HG03378 (cell line): ENCODE data around the gene SLU7.

Experiments used
- ATAC-seq: cut with Tn5 transposase; IDR thresholded peaks from one replicate; pipeline ENCODE4 v1.9.1; 2021; ENCODE audit warnings: mild to moderate bottlenecking, moderate library complexity; ENCODE audit not compliant: unreplicated experiment

The SLU7 gene

GRCh38 chr5:160369990-160370712 is 48.7 kb downstream of the SLU7 start, which contains the start of gene C1QTNF2:
Gene C1QTNF2 (minus strand): TSS chr5:160370626. CDS start chr5:160355011, 15,615 bp downstream.
- no peak for ATAC-seq

GRCh38 chr5:160367885-160368284 is 51.0 kb downstream of the SLU7 start:
- ATAC-seq: no peak

DNA sequence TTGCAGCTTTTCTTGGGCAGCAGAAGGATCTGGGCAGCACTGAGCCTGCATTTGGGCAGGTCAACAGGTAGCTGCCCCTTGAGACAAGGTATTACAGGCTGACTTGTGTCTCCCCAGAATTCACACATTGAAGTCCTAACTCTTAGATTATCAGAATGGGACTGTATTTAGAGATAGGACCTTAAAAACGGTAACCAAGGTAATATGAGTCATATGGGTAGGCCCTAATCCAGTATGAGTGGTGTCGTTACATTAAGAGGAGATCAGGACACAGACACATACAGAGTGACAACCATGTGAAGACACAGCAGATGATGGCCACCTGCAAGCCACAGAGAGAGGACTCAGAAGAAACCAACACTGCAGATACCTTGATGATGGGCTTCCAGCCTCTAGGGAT is 51.6 kb downstream of the SLU7 start:
- no peak for ATAC-seq

GRCh38 chr5:160366230-160366629 is 52.7 kb downstream of the SLU7 start:
- ATAC-seq: no peak

GRCh38 chr5:160363660-160364395 is 55.1 kb downstream of the SLU7 start:
- ATAC-seq: no peak

DNA sequence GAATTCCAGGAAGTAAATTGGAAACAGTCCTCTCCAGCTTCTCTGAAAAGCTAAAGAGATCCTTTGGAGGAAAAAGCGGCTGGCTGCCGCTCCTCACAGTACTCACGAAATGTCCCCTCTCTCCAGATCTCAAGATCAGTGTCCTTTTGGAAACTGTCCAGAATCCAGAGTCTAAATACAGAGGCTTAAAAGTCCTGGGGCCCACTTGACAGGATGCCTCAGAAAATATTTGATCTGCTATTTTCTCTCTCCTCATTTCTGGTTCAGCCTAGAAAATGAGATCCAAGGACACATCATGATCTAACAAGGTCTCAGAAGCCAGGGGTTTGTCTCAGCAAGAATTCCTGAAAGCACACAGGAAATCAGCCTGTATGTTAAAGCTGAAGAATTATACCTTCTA is 55.7 kb downstream of the SLU7 start:
- no peak for ATAC-seq

GRCh38 chr5:160361624-160362228 is 57.2 kb downstream of the SLU7 start:
- ATAC-seq: no peak

DNA sequence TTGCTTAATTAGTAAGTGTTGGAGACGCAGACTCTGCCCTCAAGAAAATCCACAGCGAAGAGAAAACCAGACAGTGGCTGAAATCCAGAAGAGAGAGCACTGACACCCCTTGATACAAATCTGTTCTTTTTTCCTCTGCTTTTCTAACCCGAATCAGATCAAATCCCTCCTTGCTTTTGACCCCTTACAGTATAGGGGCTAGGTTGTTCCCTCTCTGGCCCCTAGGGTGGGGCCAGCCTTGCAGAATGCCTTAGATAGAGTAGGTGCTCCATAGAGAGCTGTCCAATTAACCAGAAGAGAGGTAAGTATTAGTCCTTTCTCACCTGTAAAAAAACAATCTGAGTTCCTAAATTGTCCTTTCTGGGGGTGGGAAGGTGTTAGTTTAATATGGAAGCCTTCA is 58.6 kb downstream of the SLU7 start:
- no peak for ATAC-seq

DNA sequence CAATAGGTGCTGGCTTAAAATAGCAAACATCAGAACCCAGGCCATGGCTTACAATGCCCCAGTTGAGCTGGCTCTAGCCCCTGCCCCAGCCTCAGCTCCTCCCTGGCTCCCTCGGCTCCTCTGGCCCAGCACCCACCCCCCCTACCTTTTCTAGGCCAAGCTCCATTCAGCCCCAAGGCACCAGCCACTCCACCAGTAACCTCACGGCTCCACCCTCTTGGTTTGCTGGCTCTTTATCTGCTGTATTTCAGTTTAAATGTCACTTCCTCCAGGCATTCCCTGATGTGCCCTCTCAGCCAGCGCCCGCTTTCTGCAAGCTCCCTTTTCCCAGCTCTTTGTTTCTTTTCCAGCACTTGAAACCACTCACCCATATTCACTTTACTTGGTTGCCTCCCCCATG is 59.1 kb downstream of the SLU7 start:
- ATAC-seq: no peak

DNA sequence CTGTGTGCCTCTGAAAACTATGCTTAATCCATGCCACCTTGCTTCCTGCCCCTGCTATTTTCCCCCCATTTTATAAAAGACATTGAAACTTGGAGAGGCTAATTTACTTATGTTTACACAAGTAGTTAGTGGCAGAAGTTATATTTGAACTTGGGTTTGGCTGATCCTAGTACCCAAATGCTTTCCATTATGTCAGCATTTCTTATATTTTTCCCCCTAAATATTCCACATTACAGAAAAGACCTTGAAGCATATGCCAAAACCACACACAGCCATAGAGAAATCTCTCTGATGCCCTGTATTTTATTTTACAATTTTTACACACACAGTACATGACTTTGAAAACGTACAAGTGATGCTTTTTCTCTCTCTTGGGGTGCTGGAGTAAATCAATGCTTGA is 59.6 kb downstream of the SLU7 start:
- no peak for ATAC-seq

DNA sequence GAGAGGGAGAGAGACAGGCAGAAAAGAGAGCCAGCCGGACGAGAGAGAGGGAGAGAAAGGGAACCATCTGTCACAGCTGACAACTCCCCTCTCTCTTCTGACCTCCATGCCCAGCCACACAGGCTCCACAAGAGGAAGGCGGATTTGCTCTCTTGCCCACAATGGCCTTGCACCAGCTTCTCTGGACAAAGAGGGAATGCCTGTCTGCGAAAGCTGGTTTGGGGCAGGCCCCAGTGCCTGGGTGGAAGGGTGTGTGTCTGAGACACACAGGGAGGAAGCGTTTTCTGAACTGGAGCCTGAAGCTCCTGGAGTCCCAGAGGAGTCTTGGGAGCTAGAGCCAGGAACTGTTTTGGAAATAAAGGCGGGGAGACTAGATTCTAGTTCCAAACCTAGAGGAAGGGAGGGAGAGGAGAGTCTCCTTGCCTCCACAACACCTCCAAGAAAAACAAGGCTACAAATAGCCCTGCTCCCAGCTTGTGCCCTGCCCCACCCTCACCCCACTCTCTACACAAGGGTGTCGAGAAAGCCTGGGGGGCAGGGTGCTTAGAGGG is 60.9 kb downstream of the SLU7 start:
- ATAC-seq: no peak

DNA sequence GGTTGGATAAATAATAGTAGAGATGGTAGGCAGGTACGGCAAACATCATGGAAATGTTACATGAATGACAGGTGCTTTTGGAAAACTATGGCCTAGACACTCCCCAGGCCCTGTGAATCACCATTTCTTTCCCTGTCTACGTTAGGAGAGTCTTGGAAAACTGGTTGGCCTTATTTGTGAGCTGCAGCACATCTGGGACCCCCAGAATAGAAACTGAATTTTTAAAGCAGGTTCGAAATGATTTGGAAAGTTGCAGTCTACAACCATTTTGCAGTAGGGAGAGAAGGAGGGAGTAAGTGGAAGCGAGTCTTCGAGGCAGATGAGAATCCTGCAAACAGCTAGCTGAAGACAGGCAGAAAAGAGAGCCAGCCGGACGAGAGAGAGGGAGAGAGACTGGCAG is 61.5 kb downstream of the SLU7 start:
- no peak for ATAC-seq

- no peak for ATAC-seq
Observed at GRCh38 chr5:160356550-160357347, 62.1 kb downstream of the SLU7 start.

DNA sequence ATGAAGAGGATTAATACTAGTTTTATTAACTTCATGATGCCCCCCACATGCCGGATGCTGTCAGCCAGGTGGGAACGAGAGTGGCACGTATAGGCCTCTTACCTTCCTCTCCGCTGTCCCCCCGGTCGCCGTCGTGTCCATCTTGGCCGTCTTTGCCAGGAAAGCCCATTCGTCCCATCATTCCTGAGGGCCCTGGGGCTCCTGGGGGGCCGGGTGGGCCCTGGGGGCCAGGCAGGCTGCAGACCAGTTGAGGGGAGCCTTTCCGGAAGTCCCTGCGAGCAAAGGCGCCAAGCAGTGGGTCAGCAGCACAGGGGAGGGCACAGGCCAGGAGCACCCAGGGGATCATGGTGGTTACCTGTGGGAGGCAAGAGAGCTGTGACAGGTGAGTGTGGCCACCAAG is 64.2 kb downstream of the SLU7 start:
- ATAC-seq: no peak

GRCh38 chr5:160353379-160353778 is 65.5 kb downstream of the SLU7 start:
- no peak for ATAC-seq

DNA sequence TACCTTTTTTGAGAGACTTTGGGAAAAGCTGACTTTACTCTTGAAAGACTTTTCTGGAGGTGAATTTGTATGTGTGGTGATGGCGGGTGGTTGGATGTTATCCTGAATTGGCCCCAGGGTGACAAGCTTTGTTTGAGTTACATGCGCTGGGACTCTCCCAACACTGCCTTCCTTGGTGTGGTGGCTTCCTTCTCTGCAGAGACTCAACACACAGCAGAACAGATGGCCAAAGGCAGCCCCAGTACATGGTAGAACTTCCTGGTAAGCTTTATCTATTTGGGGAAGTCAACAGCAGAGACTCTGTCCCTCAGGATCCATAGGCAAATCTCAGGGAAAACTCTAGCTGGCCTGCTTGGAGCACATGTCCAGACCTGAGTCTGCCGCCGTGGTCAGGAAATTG is 66.6 kb downstream of the SLU7 start:
- no peak for ATAC-seq
